Tibial artery (tissue), 4 donors: ENCODE measurements around the gene MRPL34.

Experiments
- DNase-seq, 2 donors: peaks; one replicate each; pipeline ENCODE4 v3.0.0-alpha.2; 2019
- H3K27ac ChIP-seq, 2 donors: fragments of 200-600 bp; sonication (generic) in 1 of 2; 1 replicate in 1 of 2; 2 replicates in 1 of 2; pipeline ENCODE4 v1.5.1; 2018 to 2019; ENCODE audit warnings: mild to moderate bottlenecking in 1 of 2
- H3K27me3 ChIP-seq, 2 donors: fragments of 200-600 bp; sonication (generic) in 1 of 2; one replicate each; pipeline versions ENCODE4 v1.5.1 to v1.6.0; 2016 to 2019
- H3K36me3 ChIP-seq, 3 donors: fragments of 200-600 bp; sonication (generic) in 2 of 3; one replicate each; pipeline ENCODE4 v1.5.1; 2016 to 2019; ENCODE audit warnings: mild to moderate bottlenecking in 2 of 3
- H3K4me1 ChIP-seq, 4 donors: fragments of 200-600 bp; sonication (generic) in 2 of 4; 1 replicate in 3 of 4; 2 replicates in 1 of 4; pipeline ENCODE4 v1.5.1; 2016 to 2019
- H3K4me3 ChIP-seq, 2 donors: fragments of 200-600 bp; sonication (generic) in 1 of 2; 1 replicate in 1 of 2; 2 replicates in 1 of 2; pipeline ENCODE4 v1.5.1; 2018 to 2019; ENCODE audit warnings: mild to moderate bottlenecking in 2 of 2
- H3K9me3 ChIP-seq, 3 donors: fragments of 200-600 bp; sonication (generic) in 1 of 3; one replicate each; pipeline ENCODE4 v1.5.1; 2016 to 2019
- intact Hi-C: fragments of 100-400 bp; cut with DNase I; formaldehyde crosslinking; loops from one replicate; pipeline ENCODE4 v1.15.0; 2023; ENCODE audit warnings: low total_unique reads
- TF ChIP-seq, protein P1 (sequence below), 2 experiments: fragments of 200-600 bp in 1 of 2; fragments of 450-650 bp in 1 of 2; IDR thresholded peaks; one replicate each; pipeline ENCODE4 v1.5.1; 2017 to 2019; ENCODE audit warnings: antibody characterized with exemption in 2 of 2, mild to moderate bottlenecking in 1 of 2, moderate library complexity in 1 of 2

Gene MRPL34

DNA sequence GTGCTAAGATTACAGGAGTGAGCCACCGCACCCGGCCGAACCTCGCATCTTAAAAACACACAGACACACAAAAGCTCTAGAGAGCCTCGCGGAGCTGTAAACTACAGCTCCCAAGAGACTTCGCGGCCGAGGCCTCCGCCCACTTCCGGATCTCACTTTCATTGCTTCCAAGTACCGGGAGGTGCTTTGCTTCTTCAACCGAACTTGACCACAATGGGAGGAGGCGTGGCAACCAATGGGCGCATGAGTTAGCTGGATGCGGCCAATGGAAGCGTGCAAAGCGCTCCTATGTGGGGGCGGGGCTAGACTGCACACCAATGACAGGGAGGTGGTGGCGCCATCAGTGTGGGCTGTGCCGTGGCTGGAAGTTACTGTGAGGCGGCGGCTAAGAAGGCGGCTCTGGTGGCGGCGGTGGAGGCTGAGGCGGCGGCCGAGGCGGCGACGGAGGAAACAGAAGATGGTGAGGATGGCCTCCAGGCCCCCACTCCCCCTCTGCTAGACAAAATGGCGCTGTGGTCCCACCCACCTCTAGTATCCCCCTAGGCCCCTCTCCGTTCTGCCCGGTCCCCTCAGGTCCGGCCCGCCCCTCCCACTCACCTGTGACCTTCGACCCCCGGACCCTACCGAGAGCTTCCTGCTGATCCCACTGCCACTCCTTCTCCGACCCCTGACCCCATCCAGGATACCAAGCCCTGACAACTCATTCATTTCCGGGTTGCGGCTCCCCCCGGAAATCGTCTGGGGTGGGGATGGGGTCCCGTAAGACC, 3.7 kb downstream of the MRPL34 start, which contains the start of gene DDA1:
TSS of gene DDA1 (plus strand) at position 366 of the 767 bp plus-strand sequence. CDS start at position 458, 92 bp downstream.
- peaks cover 6 to 25% (median 11%) of the 10 kb centered on the region in 3 donors for H3K36me3 ChIP-seq
- TF ChIP-seq, protein P1, sequence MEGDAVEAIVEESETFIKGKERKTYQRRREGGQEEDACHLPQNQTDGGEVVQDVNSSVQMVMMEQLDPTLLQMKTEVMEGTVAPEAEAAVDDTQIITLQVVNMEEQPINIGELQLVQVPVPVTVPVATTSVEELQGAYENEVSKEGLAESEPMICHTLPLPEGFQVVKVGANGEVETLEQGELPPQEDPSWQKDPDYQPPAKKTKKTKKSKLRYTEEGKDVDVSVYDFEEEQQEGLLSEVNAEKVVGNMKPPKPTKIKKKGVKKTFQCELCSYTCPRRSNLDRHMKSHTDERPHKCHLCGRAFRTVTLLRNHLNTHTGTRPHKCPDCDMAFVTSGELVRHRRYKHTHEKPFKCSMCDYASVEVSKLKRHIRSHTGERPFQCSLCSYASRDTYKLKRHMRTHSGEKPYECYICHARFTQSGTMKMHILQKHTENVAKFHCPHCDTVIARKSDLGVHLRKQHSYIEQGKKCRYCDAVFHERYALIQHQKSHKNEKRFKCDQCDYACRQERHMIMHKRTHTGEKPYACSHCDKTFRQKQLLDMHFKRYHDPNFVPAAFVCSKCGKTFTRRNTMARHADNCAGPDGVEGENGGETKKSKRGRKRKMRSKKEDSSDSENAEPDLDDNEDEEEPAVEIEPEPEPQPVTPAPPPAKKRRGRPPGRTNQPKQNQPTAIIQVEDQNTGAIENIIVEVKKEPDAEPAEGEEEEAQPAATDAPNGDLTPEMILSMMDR (IDR thresholded peaks at IDR 0.05): no peak
- intact Hi-C loops: no loop called here
- H3K4me1 ChIP-seq: peaks cover 0 to 66% (median 45%) of the 10 kb centered on the region in 4 donors
- peak within 1 kb of the TSS; percentile 71 to 96 for H3K4me3 ChIP-seq
- H3K27me3 ChIP-seq: no peaks in the 10 kb centered on the region
- peak within 1 kb of the TSS; percentile 79 to 87 for H3K27ac ChIP-seq
- peak; percentile 100 for DNase-seq
- H3K9me3 ChIP-seq: no peaks in the 10 kb centered on the region

DNA sequence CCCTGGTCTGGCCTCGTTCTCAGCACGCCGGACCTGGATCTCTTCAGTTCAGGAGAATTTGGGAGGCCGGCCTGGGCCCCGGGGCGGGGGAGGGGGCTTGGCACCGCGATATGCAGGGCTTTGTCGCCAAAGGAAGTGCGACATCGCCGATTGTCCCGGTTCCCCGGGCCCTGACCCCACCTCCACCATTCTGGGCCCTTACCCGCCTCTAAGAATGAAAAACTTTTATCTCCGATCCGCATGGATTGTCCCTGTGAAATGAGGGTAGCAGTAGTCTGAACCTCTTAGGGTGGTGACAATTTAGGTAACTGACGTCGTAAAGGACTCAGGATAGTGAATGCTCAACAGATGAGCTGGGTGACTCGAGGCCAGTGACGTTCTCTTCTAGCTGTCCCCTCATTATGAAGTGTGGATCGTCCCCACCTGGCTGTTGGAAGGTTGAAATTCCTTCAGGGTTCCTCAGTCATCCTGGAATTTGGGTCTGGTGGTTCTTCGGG, 4.3 kb downstream of the MRPL34 start:
- Histone ChIP-seq H3K27ac (peak overlapping the region; percentile 79 to 87), H3K4me3 (peak overlapping the region; percentile 71 to 96), H3K27me3 (no peaks in the 10 kb centered on the region), H3K36me3 (peaks cover 6 to 31% (median 16%) of the 10 kb centered on the region in 3 donors), H3K4me1 (peaks cover 0 to 59% (median 40%) of the 10 kb centered on the region in 4 donors), H3K9me3 (no peaks in the 10 kb centered on the region)
- intact Hi-C loops: no loop called here
- TF ChIP-seq, protein P1 (IDR thresholded peaks at IDR 0.05): no peak
- no peak for DNase-seq

DNA sequence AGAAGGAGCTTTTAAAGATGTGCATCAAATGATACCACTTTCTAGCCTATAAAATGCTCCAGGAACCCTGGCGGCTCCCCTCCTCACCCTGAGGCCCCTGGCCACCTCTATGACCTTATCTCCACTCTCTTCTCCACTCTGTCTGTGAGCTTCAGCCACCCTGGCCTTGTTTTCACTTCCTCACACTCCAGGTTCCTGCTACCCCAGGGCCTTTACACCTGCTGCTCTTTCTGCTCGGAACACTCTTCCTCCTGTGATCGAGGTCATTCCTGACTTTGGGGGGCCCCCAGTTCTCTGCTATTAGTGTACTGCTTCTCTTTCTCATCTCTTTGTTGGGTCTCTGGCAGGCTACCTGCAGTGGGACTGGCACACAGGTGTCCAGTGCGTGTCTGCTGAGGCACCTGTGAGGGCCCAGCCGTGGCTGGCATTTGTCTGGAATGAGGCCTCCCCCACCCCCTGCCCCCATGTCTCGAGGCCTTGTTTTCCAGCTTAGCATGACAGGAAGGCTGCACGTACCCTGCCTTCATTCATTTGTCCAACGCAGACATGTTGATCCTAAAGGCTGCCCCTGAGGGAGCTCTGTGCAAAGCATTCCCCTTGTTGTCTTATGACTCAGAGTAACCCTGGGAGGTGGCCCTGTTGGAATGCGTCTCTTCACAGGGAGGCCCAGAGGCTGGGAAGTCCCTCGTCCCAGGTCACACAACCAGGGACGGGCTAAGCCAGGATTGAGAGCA, 6.0 kb downstream of the MRPL34 start:
- intact Hi-C loops: no loop called here
- Histone ChIP-seq H3K27ac (no peak overlapping the region), H3K36me3 (peaks cover 19 to 45% (median 30%) of the 10 kb centered on the region in 3 donors), H3K27me3 (no peaks in the 10 kb centered on the region), H3K9me3 (no peaks in the 10 kb centered on the region), H3K4me3 (no peak overlapping the region), H3K4me1 (peaks cover 0 to 49% (median 33%) of the 10 kb centered on the region in 4 donors)
- TF ChIP-seq, protein P1 (IDR thresholded peaks at IDR 0.05): no peak
- no peak for DNase-seq

DNA sequence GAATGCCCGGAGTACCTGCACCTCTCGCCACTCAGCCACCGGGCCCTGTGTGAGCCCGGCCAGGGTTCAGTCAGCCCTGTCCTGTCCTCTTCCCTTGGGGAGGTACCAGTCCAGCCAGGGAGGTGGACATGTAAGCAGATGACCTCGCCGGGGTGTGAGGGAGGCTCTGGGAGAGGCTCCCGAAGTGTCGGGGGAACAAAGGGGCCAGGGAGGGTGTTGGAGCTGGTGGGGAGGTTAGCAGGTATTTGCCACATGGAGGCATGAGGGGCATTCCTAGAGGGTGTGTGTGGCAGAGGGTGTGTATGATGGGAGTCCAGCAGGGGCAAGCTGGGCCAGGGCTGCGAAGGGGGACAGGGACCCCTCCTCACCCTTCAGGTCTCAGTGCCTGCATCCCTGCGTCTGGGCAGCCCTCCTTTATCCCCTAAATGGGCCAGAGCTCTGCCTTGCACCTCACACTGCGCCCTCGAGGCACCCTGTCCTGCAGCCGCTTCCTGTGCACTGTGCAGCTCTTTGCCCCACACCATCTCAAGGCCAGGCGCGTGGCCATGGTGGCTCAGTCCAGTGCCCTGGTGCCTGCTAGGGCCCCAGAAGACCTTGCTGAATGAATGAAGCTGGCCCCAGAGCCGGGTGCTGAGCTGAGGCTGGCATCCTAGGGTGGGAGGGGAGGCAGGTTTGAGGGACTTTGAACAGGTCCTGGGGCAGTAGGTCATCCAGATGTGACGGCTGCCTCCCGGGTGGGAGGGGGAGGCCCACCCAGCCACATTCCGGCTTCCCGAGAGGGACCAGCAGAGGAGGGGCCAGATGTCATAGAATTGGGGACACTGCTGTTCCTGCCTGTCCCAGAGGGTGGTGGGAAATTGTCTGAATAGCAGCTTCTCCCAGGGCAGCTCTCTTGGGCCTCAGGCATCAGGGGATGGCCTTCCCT, 6.8 kb downstream of the MRPL34 start:
- no peak for DNase-seq
- intact Hi-C loops: no loop called here
- H3K4me3 ChIP-seq: no peak overlapping the region
- H3K27ac ChIP-seq: no peak overlapping the region
- peaks cover 0 to 40% (median 27%) of the 10 kb centered on the region in 4 donors for H3K4me1 ChIP-seq
- H3K9me3 ChIP-seq: no peaks in the 10 kb centered on the region
- TF ChIP-seq, protein P1 (IDR thresholded peaks at IDR 0.05): no peak
- no peaks in the 10 kb centered on the region for H3K27me3 ChIP-seq
- peaks cover 22 to 53% (median 32%) of the 10 kb centered on the region in 3 donors for H3K36me3 ChIP-seq
